GM11168 (cell line): ENCODE results near the gene ZNF783.

ENCODE experiments used
- in situ Hi-C: fragments of 300-500 bp; cut with MboI; formaldehyde crosslinking; loops from one replicate; pipeline ENCODE4 v1.12.0; 2022; ENCODE audit warnings: low sequenced_read_pairs; ENCODE audit not compliant: unreplicated experiment

The ZNF783 gene

DNA sequence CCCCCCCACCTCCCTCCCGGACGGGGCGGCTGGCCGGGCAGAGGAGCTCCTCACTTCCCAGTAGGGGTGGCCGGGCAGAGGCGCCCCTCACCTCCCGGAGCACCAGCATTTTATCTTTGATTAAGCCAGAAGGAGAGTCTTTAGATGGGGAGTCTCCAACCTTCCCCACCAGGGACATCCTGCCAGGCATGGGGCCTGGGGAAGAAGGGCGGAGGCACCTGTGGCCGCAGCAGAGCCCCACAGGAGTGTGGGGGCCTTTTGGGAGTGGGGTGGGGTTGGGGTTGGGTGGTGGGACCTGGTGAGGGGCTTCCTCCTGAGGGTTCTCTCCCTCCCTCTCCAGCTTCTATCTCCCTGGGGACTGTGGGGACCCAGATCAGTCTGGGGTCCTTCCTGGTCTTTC, 18.2 kb downstream of the ZNF783 start:
- in situ Hi-C loops = no loop called here

DNA sequence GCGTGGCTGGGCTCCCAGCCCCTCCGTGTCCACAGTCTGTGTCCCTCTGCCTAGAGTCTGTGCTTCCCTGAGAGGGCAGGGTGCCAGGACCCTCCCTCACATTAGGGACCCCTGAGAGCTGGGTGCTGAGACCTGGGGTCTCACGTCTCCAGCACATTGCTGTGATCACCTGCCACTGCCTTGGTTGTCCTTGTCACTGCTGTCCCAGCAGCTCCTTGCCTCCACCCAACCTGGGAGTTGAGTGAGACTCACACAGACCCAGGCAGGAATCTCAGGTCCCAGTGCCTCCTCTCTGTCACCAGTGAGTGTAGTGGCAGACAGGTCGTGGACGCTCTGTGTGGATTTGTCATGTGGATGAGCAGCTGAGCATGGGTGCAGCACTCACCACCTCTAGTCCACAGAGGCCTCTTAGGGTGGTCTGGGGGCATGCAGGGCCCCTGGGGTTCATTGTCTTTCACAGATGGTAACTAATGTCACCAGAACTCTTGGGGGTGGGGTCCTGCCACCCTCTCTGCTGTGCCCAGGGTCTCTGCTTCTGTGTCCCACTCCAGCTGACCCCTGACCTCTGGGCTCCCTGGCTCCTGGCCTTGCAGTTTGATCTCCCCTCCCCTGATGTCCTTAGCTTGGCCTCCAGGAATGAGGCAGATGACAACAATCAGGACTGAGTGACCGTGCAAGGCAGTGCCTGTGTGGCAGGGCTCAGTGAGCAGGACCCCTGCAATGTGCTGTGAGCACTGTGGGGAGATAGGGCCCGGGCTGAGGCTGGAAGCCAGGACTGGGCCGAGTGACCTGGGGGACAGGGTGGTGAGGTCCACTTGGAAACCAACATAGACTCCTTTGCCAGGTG, 18.9 kb downstream of the ZNF783 start:
- in situ Hi-C loops = no loop called here

DNA sequence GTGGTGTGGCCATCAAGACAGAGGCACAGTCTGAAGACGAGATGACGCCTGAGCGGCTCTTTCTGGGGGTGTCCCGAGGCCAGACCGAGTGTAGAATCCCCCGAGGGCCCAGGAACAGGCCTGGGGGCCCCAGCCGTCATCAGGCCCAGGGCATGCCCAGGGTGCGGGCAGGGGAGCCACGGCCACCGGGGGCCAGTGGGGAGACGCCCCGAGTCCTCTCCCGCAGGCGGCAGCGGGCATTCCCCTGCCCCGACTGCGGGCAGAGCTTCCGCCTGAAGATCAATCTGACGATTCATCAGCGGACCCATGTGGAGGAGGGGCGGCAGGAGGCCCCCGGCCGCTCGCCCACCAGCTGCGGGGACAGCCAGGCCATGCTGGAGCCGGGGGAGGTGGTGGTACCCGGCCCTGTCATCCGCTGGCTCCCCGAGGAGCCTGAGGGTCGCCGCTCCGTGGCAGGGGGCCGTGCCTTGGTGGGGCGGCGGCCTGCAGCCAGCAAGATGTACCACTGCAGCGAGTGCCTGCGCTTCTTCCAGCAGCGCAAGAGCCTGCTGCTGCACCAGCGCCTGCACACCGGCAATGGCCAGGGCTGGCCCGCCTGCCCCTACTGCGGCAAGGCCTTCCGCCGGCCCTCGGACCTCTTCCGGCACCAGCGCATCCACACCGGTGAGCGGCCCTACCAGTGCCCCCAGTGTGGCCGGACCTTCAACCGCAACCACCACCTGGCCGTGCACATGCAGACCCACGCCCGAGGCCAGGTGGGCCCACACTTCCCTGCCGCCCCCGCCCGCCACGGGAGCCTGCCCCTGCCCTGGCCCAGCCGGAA, 19.7 kb downstream of the ZNF783 start:
- in situ Hi-C loops = no loop called here

DNA sequence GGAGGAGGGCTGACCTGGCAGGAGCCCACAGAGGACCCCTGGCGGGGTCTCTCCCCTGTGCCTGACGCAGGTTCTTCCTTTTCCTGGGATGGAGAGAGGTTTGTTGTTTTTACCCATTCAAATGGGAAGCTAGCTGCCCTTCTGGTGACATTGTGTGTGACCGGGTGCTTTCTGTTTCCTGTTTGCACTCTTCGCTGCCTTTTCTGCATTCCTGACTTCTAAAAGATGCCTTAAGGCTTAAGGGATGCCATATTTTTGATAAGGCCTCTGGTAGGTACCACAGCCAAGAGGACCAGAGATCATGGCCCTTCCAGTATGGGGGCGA, 20.3 kb downstream of the ZNF783 start:
- in situ Hi-C loops = no loop called here

DNA sequence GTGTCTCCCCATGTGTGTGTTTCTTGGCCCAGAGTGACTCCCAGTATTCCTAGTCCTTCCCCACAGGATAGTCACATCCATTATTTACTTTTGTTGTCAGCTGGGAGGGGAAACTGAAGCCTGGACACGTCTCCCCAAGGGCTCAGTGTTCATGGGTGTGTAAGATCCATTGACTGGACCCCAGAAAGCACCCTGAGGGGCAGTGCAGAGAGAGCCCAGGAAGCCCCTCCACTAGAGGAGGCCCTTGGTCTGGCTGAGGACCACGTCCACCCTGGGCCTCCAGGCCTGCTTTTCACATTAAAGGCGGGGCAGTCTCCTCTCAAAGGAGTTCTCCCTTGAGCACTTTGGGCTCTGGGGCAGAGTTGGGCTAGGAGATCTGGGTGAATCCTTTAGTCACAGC, 21.3 kb downstream of the ZNF783 start:
- in situ Hi-C loops = no loop called here

DNA sequence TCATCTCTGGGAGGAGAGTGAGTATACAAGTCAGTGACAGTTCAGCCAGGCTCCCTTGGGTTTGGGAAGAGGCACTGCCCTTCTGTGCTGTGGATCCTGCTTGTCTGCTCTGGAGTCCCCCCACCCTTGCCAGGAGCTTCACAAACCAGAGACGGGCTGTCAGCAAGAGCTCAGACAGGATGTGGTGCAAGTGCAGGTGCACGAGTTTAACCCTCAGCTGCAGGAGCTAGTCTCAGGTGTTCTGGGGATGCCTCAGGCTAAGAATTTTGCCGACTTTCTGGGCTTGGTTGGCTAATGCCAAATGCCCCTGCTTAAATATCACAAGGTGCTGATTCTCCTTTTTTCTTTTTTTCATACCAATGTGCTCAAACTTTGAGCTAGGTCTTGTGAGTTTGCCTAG, 22.3 kb downstream of the ZNF783 start:
- in situ Hi-C loops = no loop called here

DNA sequence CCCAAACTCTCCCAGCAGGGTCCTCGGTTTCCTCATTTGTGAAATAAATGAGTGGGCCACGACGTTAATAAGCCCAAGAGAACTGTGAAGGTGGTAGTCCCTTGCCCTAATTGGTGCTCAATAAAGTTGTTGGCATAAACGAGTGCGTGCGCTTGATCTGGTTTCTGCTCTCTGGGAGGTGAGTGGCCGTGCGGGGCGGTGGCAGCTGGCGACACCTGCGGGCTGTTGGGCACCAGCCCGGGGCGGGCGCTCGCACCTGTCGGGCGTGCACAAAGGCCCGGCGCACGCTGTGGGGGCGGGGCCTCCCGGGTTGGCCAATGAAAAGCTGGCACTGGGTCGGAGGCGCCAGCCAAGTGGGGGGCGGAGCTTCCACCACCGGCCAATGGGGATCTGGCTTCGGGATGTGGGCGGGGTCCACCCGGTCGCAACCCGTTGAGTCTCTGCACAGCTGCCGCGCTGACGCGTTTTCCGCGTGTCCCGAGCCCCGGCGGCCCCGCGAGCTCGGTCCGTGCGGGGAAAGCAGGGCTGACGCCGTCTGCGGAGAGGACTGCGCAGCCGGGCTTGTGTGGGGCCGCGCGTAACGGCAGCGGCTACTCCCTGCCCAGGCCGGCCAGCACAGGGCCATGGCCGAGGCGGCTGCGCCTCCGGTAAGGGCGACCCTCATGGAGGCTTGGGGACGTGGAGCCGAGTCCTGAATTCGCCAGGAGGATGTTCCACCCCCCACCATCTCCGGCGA, 23.0 kb downstream of the ZNF783 start:
- in situ Hi-C loops = no loop called here

DNA sequence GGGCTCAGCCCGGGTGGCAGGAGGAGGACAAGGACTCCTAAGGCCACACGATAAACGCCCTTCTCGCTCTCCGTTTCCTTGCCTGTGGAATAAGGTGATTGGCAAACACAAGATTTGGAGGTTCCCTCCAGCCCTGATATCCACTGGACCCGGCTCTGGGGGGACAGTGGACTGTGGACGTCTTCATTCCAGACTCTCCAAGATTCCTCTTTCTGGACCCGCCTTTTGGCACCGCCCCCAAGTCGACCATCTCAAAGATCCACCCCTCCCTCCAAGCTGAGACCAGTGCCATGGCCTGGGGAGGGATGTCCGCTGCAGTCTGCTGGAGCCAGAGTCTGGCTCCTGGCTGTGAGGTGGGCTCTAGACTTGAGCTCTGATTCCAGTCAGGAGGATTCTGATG, 23.6 kb downstream of the ZNF783 start:
- in situ Hi-C loops = no loop called here

DNA sequence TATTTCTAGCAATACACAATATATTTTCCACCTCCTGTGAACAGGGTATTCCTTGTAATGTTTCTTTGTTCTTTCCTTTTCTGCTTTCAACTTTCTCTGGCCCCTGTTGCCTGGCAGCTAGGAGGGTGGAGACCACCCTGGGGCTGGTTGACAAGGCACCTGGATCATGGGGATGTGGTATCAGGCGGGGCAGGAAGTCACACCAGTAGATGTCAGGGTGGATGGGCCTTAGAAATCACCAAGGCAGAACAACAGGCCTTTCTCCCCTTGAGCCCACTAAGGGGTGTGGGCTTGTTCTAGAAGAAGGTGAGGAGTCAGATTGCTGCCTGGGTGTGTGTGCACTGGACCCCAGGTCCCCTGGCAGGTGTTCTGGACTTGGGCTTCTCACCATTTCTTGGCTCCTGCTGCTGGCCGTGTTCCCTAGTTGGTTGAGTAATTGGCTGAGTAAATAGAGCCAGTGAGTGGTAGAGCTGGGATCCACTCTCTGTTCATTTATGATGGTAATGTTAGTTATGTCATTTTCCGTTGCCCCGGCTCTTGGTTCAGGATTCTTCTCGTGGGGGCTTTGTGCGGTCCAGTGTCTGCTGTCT, 24.9 kb downstream of the ZNF783 start:
- in situ Hi-C loops = no loop called here

DNA sequence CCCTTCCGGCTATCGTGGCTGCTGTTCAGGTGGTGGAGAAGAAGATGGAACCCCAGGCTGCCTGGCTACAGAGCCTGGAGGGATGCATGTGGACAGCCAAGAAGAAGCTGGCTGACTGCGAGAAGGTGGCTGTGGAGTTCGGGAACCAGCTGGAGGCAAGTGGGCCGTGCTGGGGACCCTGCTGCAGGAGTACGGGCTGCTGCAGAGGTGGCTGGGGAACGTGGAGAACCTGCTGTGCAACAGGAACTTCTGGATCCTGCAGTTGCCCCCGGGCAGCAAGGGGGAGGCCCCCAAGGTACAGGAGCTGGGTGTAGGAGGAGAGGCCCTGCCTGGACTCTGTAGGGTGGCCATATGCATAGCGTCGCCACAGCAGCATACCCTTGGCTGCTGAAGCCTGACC, 25.6 kb downstream of the ZNF783 start:
- in situ Hi-C loops = no loop called here

DNA sequence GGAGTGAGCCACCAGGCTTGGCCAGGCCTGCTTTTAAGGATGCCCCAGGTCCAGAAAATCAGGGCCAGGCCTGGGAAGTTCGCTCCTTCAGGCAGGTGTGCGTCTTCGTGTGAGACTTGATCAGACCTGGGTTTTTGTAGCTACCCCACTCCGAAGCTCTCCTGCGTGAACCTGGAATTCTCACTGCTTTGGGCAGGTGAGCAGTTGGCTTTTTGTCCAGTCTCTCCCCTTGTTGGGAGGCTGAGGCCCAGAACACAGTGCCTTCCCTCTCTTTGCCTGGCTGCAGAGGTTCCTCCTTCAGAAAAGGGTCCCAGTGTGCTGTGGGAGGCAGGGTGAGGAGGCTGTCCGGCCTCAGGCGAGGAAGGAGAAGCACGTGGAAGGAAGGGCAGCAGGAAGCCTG, 27.3 kb downstream of the ZNF783 start:
- in situ Hi-C loops = no loop called here

DNA sequence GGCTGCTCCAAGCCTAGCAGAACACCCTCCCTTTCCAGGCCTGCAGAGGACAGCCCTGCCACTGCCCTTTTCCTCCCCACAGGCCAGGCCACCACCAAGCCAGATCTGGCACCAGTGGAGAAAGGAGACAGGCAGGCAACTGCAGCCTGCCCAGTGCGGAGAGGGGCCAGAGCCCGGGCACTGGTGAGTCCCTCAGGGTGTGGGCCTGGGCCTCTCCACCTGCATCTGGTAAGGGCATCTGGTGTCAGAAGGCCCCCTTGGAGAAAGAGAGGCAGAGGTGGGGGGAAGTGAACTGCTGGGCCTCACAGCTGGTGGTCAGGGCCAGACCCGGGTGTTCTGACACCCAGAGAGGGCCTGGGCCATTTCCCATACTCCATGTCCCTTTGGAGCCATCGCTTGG, 27.9 kb downstream of the ZNF783 start:
- in situ Hi-C loops = no loop called here

DNA sequence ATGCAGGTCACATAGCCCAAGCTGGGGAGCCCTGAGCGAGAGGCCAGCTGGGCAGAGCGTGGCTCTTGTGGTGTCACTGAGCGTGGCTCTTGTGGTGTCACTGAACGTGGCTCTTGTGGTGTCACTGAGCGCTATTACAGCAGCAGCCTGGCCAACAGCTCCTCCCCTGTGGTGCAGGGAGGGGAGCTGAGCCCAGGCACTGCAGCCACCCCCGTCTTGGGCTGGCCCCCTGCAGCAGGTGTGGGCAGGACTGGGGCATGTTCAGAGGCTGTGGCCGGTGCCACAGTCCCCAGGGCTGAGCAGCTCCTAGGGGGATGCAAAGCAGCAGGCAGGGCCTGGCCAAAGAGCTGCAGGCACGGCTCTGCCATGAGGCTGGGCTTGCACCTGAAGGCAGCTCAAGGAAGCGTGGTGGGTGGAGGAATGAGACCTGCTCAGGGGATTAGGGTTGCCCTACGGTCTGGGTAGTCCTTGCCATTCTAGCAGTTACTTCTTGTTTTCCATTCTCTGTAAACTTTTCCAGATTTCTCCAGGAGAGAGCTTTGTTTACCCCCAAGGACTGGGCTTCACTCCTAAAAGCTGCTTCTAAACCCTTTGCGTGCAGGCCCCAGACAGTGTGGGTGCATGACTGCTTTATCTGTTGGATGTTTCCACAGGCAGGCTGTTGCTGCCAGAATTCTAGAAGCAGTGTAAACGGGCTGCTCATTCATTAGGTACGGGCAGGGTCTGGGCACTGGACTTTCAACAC, 29.2 kb downstream of the ZNF783 start:
- in situ Hi-C loops = no loop called here

DNA sequence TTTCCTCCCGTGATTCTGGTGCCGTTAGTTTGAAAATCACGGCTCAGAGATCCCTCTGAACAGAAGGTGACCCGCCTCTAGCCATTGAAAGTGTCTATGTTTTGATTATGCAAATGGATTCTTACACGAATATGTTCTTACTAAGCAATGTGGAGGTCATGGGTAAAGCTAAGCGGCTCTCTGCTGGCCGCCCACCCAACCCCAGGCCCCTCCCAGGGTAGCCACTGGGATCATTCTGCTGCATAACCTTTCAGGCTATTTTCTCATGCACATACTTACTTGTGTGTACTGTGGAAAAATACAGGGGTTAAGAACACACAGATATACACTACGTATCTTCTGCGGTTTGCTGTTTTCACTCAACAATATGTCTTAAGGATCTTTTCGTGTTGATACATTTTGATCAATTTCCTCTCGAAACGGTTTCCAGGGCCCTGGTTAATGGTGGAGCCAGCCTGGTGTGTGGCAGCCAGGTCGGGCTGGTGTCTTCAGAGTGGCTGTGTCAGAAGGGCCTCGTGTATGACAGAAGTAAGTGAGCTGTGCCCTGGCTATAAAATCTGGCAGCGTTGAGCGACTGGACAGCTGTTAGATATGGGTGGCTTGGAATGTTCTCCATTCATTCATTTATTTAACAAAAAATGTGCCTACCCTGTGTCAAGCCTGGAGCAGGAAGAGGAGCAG, 29.9 kb downstream of the ZNF783 start:
- in situ Hi-C loops = no loop called here

DNA sequence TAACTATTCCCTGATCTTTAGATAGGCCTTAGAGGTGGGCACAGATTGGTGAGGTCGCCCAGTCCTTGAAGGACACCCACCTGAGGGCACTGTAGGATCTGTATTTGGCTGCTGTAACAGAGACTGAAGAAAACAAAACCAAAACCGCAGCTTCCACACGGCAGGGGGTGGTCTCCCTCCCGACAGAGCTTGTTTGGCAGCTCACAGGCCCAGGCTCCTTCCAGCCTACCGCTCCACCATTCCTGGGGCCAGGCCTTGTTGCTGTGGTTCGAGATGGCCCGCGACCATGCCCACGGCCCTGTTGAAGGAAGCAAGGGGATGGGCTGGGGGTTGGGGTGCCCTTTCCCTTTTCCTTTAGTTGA, 30.4 kb downstream of the ZNF783 start:
- in situ Hi-C loops = no loop called here

DNA sequence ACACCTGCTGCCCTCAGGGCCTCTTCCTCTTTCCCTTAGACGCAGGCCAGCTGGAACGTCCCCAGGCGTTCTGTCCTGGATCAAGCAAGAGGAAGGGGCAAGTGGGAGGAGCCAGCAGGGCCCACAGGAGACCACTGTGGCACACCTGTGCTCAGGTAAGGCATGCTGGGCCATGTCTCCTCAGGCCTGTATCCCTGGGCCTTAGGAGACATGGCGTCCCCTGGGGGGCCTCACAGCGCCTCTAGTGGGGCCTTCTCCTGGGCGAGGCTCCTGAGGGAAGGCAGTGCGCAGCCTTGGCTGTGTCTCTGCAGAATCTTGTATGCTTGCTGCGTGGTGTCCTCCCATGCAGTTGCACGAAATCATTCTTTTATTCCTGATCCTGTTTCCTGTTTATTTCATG, 31.3 kb downstream of the ZNF783 start:
- in situ Hi-C loops = no loop called here

DNA sequence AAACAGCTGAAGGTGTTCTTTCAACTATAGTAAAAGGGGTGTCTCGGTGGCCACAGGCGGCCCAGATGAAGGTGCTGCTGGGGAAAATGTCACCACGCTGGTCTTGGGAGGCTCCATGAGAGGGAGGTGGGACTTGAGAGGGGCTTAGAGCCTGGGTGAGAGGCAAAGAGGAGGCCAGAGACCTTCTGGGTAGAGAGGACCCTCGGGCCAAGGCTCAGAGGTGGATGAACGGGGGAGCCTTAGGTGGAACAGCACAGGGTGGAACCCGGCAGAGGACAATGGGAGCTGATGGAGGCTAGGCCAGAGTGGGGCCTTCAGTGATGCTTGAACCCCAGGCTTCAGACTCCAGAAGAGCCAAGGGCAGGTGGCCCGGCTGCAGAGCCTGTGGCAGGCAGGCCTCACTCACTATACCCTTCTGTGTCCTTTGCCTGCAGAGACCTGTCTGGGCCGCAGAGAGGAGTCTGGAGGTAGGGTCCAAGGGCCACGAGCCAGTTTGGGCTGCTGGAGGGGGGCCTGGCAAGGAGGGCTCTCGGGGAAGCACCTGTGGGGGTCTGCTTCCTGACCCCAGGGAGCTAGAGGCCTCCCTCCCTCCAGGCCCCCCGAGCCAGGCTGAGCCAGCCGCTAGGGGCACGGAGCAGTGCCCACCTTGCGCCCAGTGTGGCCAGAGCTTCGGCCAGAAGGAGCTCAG, 32.1 kb downstream of the ZNF783 start:
- in situ Hi-C loops = no loop called here

DNA sequence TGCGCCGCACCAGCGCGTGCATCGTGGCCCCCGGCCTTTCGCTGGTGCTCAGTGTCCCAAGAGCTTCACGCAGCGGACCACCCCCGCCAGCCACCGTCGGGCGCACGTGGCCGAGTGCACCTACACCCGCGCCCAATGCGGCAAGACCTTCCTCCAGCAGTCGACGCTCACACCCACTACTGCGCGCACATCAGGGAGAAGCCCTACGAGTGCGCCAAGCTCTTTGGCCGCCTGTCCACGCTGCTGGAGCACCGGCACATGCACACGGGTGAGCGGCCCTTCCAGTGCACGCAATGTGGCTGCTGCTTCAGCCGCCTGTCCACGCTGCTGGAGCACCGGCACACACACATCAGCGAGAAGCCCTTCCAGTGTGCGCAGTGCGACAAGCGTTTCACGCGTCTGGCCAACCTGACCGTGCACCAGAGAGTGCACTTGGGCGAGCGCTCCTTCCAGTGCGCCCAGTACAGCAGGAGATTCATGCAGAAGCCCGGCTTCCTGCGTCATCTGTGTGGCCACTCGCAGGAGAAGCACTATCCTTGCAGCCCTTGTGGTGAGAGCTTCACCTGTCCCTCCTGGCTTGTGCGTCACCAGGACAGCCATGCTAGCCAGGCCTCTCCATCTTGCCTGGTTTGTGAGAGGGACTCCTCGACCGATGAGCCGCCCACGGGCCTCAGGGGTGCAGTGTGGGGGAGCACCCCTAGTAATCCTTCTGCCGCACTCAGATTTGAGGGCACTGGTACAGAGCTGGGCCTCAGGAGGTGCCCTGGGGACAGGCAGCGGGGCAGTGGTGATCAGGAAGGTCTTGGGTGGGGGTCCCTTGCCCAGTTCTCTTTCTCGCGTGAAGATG, 32.9 kb downstream of the ZNF783 start:
- in situ Hi-C loops = no loop called here
